Glutamatergic neuron (in vitro differentiated cells): ENCODE measurements around the gene PDSS1. TPM values are rescaled to one million over a fixed set of nuclear protein-coding genes. Genes with fewer than 3 reads are reported as not detected.

ENCODE experiments used
- DNase-seq: peaks from one replicate; pipeline ENCODE4 v3.0.0; 2022
- H3K27ac Mint-ChIP-seq: one replicate; pipeline ENCODE4 v1.8.0; 2020; ENCODE audit warnings: mild to moderate bottlenecking, mixed read lengths, inconsistent platforms; ENCODE audit not compliant: unreplicated experiment
- H3K27me3 Mint-ChIP-seq: one replicate; pipeline ENCODE4 v1.8.0; 2020; ENCODE audit warnings: mild to moderate bottlenecking, moderate library complexity, mixed read lengths, inconsistent platforms; ENCODE audit not compliant: unreplicated experiment
- H3K36me3 Mint-ChIP-seq: one replicate; pipeline ENCODE4 v1.8.0; 2020; ENCODE audit warnings: mild to moderate bottlenecking, mixed read lengths, inconsistent platforms; ENCODE audit not compliant: unreplicated experiment
- H3K4me1 Mint-ChIP-seq: one replicate; pipeline ENCODE4 v1.8.0; 2020; ENCODE audit warnings: mild to moderate bottlenecking, low read depth, mixed read lengths, inconsistent platforms; ENCODE audit not compliant: unreplicated experiment
- H3K4me3 Mint-ChIP-seq: one replicate; pipeline ENCODE4 v1.8.0; 2020; ENCODE audit warnings: mild to moderate bottlenecking, mixed read lengths, inconsistent platforms; ENCODE audit not compliant: unreplicated experiment
- H3K9me3 Mint-ChIP-seq: one replicate; pipeline ENCODE4 v1.8.0; 2020; ENCODE audit warnings: mild to moderate bottlenecking, moderate library complexity, mixed read lengths, inconsistent platforms; ENCODE audit not compliant: unreplicated experiment
- CTCF ChIP-seq: fragments of 200-600 bp; sonication (generic); IDR thresholded peaks from one replicate; pipeline ENCODE4 v1.5.0; 2021; ENCODE audit not compliant: partially characterized antibody, unreplicated experiment
- total RNA-seq: library from RNA; stranded (reverse); fragmentation: NEBNext Ultra II Directional; extraction: Animal tissue kit (Norgen Biotek cat#: 25700); gene quantifications from one replicate; pipeline ENCODE4 v1.2.1, GENCODE V29; 2021; ENCODE audit not compliant: unreplicated experiment

The PDSS1 gene
- total RNA-seq, 1 donor from 2014 or later, result 11.6 TPM

DNA sequence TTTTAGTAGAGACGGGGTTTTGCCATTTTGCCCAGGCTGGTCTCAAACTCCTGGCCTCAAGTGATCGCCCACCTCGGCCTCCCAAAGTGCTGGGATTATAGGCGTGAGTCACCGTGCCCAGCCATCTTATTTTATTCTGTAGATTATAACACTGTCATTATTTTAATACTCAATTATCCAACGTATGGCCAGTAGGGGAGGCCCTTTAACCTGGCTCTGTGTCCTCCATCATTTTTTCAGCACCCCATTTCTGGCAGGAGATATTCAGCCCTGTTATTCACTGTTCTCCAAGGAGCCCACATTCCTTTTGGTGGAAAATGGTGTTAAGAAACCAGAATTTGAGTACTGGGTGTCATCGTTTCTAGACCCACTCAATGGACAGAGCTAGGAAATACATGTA, 31.5 kb downstream of the PDSS1 start:
- H3K4me3 Mint-ChIP-seq, result no peak overlapping the region
- TF ChIP-seq CTCF, result no peak
- peaks cover 6% of the 10 kb centered on the region for H3K4me1 Mint-ChIP-seq
- no peak overlapping the region for H3K27ac Mint-ChIP-seq
- peaks cover 2% of the 10 kb centered on the region for H3K27me3 Mint-ChIP-seq
- H3K9me3 Mint-ChIP-seq, result no peaks in the 10 kb centered on the region
- DNase-seq, result no peak
- peaks cover 4% of the 10 kb centered on the region for H3K36me3 Mint-ChIP-seq

- TF ChIP-seq CTCF, result no peak
- Mint-ChIP-seq H3K27me3 (peaks cover 2% of the 10 kb centered on the region), H3K36me3 (peaks cover 4% of the 10 kb centered on the region), H3K27ac (no peak overlapping the region), H3K4me1 (peaks cover 6% of the 10 kb centered on the region), H3K9me3 (no peaks in the 10 kb centered on the region), H3K4me3 (no peak overlapping the region)
- no peak for DNase-seq
These were observed 31.9 kb downstream of the PDSS1 start for GRCh38 chr10:26729395-26729794.

- H3K36me3 Mint-ChIP-seq, result peaks cover 4% of the 10 kb centered on the region
These were observed 33.1 kb downstream of the PDSS1 start for GRCh38 chr10:26730552-26730951.

GRCh38 chr10:26733750-26734568, 36.5 kb downstream of the PDSS1 start:
- Mint-ChIP-seq H3K4me1 (peaks cover 7% of the 10 kb centered on the region), H3K4me3 (no peak overlapping the region), H3K9me3 (no peaks in the 10 kb centered on the region), H3K27me3 (peaks cover 2% of the 10 kb centered on the region), H3K36me3 (peaks cover 4% of the 10 kb centered on the region), H3K27ac (no peak overlapping the region)
- no peak for TF ChIP-seq CTCF
- no peak for DNase-seq

More at GRCh38 chr10:26730552-26730951, 33.1 kb downstream of the PDSS1 start:
- Mint-ChIP-seq H3K27me3 (peaks cover 2% of the 10 kb centered on the region), H3K27ac (no peak overlapping the region), H3K4me3 (no peak overlapping the region), H3K9me3 (no peaks in the 10 kb centered on the region), H3K4me1 (peaks cover 6% of the 10 kb centered on the region)
- no peak for TF ChIP-seq CTCF
- DNase-seq, result no peak

DNA sequence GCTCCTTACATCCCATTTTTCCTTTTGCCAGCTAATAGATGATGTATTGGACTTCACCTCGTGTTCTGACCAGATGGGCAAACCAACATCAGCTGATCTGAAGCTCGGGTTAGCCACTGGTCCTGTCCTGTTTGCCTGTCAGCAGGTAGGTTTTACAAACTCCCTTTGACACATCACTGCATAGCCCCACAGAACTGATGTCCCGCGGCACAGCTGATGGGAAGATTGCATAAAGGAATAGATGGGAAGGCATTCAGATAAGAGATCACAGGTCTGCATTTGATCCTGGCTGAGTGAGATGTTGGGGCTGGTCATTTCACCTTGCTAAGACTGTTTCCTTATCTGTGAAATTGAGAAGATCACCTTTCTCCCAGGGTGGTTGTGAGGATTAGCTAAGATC, 37.9 kb downstream of the PDSS1 start:
- Mint-ChIP-seq H3K4me1 (peaks cover 7% of the 10 kb centered on the region), H3K4me3 (no peak overlapping the region), H3K9me3 (no peaks in the 10 kb centered on the region), H3K36me3 (peaks cover 4% of the 10 kb centered on the region), H3K27ac (no peak overlapping the region), H3K27me3 (peaks cover 2% of the 10 kb centered on the region)
- no peak for DNase-seq
- no peak for TF ChIP-seq CTCF
